Measurements from ENCODE around the gene ATP6V1G2. TPM values are rescaled to one million over a fixed set of nuclear protein-coding genes. Genes with fewer than 3 reads are reported as not detected.
A peak's percentile ranks its signal among the peaks of the same experiment; 100 is the strongest.

ATP6V1G2 gene
- total and polyA plus RNA-seq, 4 donors = 32.2 to 258 (median 147) TPM

DNA sequence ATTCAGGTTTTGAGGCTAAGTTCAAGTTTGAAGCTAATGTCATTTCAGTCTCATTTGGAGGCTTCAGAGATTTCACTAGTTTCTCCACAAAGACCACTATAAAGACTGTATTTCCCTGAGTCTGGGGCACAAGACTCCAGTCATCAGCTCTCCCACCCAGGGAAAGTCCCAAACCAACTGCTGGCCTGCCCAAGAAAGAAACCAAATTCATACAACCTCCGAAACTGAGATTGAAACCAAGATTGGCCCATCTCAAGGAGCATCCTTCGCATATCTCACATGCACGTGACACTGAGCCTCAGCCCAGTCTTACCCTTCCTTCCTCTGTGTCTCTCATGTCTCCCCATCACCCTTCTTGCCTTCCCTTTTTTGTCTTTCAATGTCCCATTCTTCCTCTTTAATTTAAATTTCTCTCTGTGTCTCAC is 22.1 kb upstream of the ATP6V1G2 start:
- no peak overlapping the region for H3K27ac ChIP-seq (ENCODE audit: low read depth, low read length)
- H3K4me1 ChIP-seq (ENCODE audit: control insufficient read depth, insufficient read depth, low read length) = no peaks in the 10 kb centered on the region
- WGBS (ENCODE audit: insufficient coverage) = 94% methylated on average over 3 of the region's 3 CpGs
- H3K4me3 ChIP-seq (ENCODE audit: low read depth, low read length) = no peak overlapping the region
- H3K9me3 ChIP-seq (ENCODE audit: control insufficient read depth, insufficient read depth, low read length) = no peaks in the 10 kb centered on the region
- no peaks in the 10 kb centered on the region for H3K27me3 ChIP-seq (ENCODE audit: control insufficient read depth, insufficient read depth, low read length)
- DNase-seq (ENCODE audit: low read depth in 4 of 6, low spot score in 6 of 6) = no peak
- H3K36me3 ChIP-seq (ENCODE audit: control insufficient read depth, insufficient read depth, low read length) = no peaks in the 10 kb centered on the region

GRCh38 chr6:31567531-31568370 is 21.3 kb upstream of the ATP6V1G2 start:
- Histone ChIP-seq H3K27me3 (ENCODE audit: control insufficient read depth, insufficient read depth, low read length) (no peaks in the 10 kb centered on the region), H3K27ac (ENCODE audit: low read depth, low read length) (no peak overlapping the region), H3K4me3 (ENCODE audit: low read depth, low read length) (no peak overlapping the region), H3K4me1 (ENCODE audit: control insufficient read depth, insufficient read depth, low read length) (no peaks in the 10 kb centered on the region), H3K36me3 (ENCODE audit: control insufficient read depth, insufficient read depth, low read length) (no peaks in the 10 kb centered on the region), H3K9me3 (ENCODE audit: control insufficient read depth, insufficient read depth, low read length) (no peaks in the 10 kb centered on the region)
- WGBS (ENCODE audit: insufficient coverage) = 32% methylated on average over 6 of the region's 9 CpGs
- no peak for DNase-seq (ENCODE audit: low read depth in 4 of 6, low spot score in 6 of 6)

DNA sequence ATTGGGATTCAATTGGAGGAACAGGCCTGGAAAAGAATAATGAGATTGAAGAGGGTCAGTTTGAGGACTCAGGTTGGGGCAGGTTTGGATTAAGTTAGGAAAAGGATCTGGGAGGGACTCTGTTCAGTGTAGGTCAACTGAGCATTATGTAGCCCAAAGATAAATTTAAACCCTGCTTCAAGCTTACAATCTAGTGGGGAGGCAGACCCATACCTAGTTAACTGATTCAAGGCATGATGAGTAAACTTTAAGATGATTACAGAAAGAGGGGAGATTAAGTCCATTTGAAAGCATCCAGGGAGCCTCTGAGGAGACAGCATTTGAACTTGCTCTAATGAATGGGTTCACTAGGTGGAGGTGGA is 14.3 kb upstream of the ATP6V1G2 start:
- H3K4me1 ChIP-seq (ENCODE audit: control insufficient read depth, insufficient read depth, low read length) = peaks cover 6% of the 10 kb centered on the region
- no peaks in the 10 kb centered on the region for H3K27me3 ChIP-seq (ENCODE audit: control insufficient read depth, insufficient read depth, low read length)
- peaks cover 47% of the 10 kb centered on the region for H3K36me3 ChIP-seq (ENCODE audit: control insufficient read depth, insufficient read depth, low read length)
- H3K9me3 ChIP-seq (ENCODE audit: control insufficient read depth, insufficient read depth, low read length) = no peaks in the 10 kb centered on the region
- DNase-seq (ENCODE audit: low read depth in 4 of 6, low spot score in 6 of 6) = no peak
- H3K4me3 ChIP-seq (ENCODE audit: low read depth, low read length) = no peak overlapping the region
- H3K27ac ChIP-seq (ENCODE audit: low read depth, low read length) = peak overlapping the region; percentile 15

DNA sequence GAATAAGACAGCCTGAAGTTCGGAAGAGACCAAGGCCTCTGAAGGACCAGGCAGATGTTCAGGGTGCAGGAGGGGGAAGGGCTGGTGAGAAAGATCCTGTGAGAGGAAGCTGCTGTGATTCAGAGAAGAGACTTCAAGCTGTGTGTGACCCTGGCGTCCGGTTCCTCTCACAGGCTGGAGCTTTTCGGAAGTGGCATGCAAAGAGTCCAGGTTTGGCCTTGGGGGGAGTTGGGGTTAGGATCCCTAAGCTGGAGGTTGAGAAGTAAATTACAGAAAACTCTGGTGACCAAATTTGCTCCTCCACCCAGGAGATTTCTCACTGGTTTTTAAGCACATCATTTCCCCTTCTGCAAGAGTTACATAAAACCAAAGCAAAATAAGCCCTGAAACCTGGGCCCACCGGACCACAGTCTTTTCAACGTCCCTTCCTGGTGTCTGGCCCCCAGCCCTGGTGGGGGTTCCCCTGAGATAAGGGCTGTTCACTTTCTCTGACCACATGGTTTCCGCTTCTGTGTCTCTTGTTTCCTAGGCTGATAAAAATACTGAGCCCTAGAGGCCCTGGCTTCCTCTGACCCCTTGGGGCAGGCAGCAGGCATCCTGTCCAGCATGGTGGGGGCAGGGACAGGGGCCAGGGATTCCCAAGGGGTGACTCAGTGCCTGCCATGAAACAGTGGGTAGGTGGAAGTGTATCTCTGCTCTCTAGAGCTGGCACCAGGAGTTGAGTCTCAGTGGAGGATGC is 13.7 kb upstream of the ATP6V1G2 start:
- no peaks in the 10 kb centered on the region for H3K27me3 ChIP-seq (ENCODE audit: control insufficient read depth, insufficient read depth, low read length)
- WGBS (ENCODE audit: insufficient coverage) = 90% methylated on average over 7 of the region's 7 CpGs
- H3K4me3 ChIP-seq (ENCODE audit: low read depth, low read length) = no peak overlapping the region
- peak overlapping the region; percentile 15 for H3K27ac ChIP-seq (ENCODE audit: low read depth, low read length)
- peaks cover 50% of the 10 kb centered on the region for H3K36me3 ChIP-seq (ENCODE audit: control insufficient read depth, insufficient read depth, low read length)
- H3K4me1 ChIP-seq (ENCODE audit: control insufficient read depth, insufficient read depth, low read length) = peaks cover 6% of the 10 kb centered on the region
- no peaks in the 10 kb centered on the region for H3K9me3 ChIP-seq (ENCODE audit: control insufficient read depth, insufficient read depth, low read length)
- DNase-seq (ENCODE audit: low read depth in 4 of 6, low spot score in 6 of 6) = no peak

GRCh38 chr6:31559606-31559957 is 13.2 kb upstream of the ATP6V1G2 start:
- peaks cover 50% of the 10 kb centered on the region for H3K36me3 ChIP-seq (ENCODE audit: control insufficient read depth, insufficient read depth, low read length)
- WGBS (ENCODE audit: insufficient coverage) = 77% methylated on average over 2 of the region's 4 CpGs
- no peak for DNase-seq (ENCODE audit: low read depth in 4 of 6, low spot score in 6 of 6)
- peaks cover 6% of the 10 kb centered on the region for H3K4me1 ChIP-seq (ENCODE audit: control insufficient read depth, insufficient read depth, low read length)
- no peak overlapping the region for H3K27ac ChIP-seq (ENCODE audit: low read depth, low read length)
- H3K9me3 ChIP-seq (ENCODE audit: control insufficient read depth, insufficient read depth, low read length) = no peaks in the 10 kb centered on the region
- H3K27me3 ChIP-seq (ENCODE audit: control insufficient read depth, insufficient read depth, low read length) = no peaks in the 10 kb centered on the region
- no peak overlapping the region for H3K4me3 ChIP-seq (ENCODE audit: low read depth, low read length)

GRCh38 chr6:31558631-31559500 is 12.5 kb upstream of the ATP6V1G2 start:
- peaks cover 54% of the 10 kb centered on the region for H3K36me3 ChIP-seq (ENCODE audit: control insufficient read depth, insufficient read depth, low read length)
- H3K4me3 ChIP-seq (ENCODE audit: low read depth, low read length) = no peak overlapping the region
- H3K9me3 ChIP-seq (ENCODE audit: control insufficient read depth, insufficient read depth, low read length) = no peaks in the 10 kb centered on the region
- H3K27me3 ChIP-seq (ENCODE audit: control insufficient read depth, insufficient read depth, low read length) = no peaks in the 10 kb centered on the region
- 94% methylated on average over 11 of the region's 14 CpGs for WGBS (ENCODE audit: insufficient coverage)
- no peak for DNase-seq (ENCODE audit: low read depth in 4 of 6, low spot score in 6 of 6)
- H3K4me1 ChIP-seq (ENCODE audit: control insufficient read depth, insufficient read depth, low read length) = peaks cover 6% of the 10 kb centered on the region
- H3K27ac ChIP-seq (ENCODE audit: low read depth, low read length) = no peak overlapping the region

GRCh38 chr6:31558318-31558625 is 11.9 kb upstream of the ATP6V1G2 start:
- Histone ChIP-seq H3K9me3 (ENCODE audit: control insufficient read depth, insufficient read depth, low read length) (no peaks in the 10 kb centered on the region), H3K27ac (ENCODE audit: low read depth, low read length) (no peak overlapping the region), H3K4me1 (ENCODE audit: control insufficient read depth, insufficient read depth, low read length) (peaks cover 6% of the 10 kb centered on the region), H3K36me3 (ENCODE audit: control insufficient read depth, insufficient read depth, low read length) (peaks cover 56% of the 10 kb centered on the region), H3K4me3 (ENCODE audit: low read depth, low read length) (no peak overlapping the region), H3K27me3 (ENCODE audit: control insufficient read depth, insufficient read depth, low read length) (no peaks in the 10 kb centered on the region)
- DNase-seq (ENCODE audit: low read depth in 4 of 6, low spot score in 6 of 6) = no peak
- WGBS (ENCODE audit: insufficient coverage) = 92% methylated on average over 8 of the region's 8 CpGs

GRCh38 chr6:31557443-31558317 is 11.3 kb upstream of the ATP6V1G2 start:
- DNase-seq (ENCODE audit: low read depth in 4 of 6, low spot score in 6 of 6) = no peak
- H3K36me3 ChIP-seq (ENCODE audit: control insufficient read depth, insufficient read depth, low read length) = peaks cover 56% of the 10 kb centered on the region
- no peaks in the 10 kb centered on the region for H3K27me3 ChIP-seq (ENCODE audit: control insufficient read depth, insufficient read depth, low read length)
- WGBS (ENCODE audit: insufficient coverage) = 86% methylated on average over 19 of the region's 24 CpGs
- peaks cover 6% of the 10 kb centered on the region for H3K4me1 ChIP-seq (ENCODE audit: control insufficient read depth, insufficient read depth, low read length)
- H3K27ac ChIP-seq (ENCODE audit: low read depth, low read length) = no peak overlapping the region
- H3K4me3 ChIP-seq (ENCODE audit: low read depth, low read length) = no peak overlapping the region
- H3K9me3 ChIP-seq (ENCODE audit: control insufficient read depth, insufficient read depth, low read length) = no peaks in the 10 kb centered on the region

- Histone ChIP-seq H3K4me3 (ENCODE audit: low read depth, low read length) (no peak overlapping the region), H3K4me1 (ENCODE audit: control insufficient read depth, insufficient read depth, low read length) (peaks cover 6% of the 10 kb centered on the region), H3K9me3 (ENCODE audit: control insufficient read depth, insufficient read depth, low read length) (no peaks in the 10 kb centered on the region), H3K27ac (ENCODE audit: low read depth, low read length) (no peak overlapping the region), H3K27me3 (ENCODE audit: control insufficient read depth, insufficient read depth, low read length) (no peaks in the 10 kb centered on the region), H3K36me3 (ENCODE audit: control insufficient read depth, insufficient read depth, low read length) (peaks cover 65% of the 10 kb centered on the region)
- DNase-seq (ENCODE audit: low read depth in 4 of 6, low spot score in 6 of 6) = no peak
- 40% methylated on average over 1 of the region's 3 CpGs for WGBS (ENCODE audit: insufficient coverage)
Observed at GRCh38 chr6:31556307-31556706, 9.9 kb upstream of the ATP6V1G2 start.
